ENCODE measurements around the gene RASGRF2. TPM values are rescaled to one million over a fixed set of nuclear protein-coding genes. Genes with fewer than 3 reads are reported as not detected.

Gene RASGRF2
- total and polyA plus RNA-seq, 2 of the 8 experiments (the other 6 are each of a cell fraction or from before 2014, with no cell fraction given) = 2.6 to 29.5 TPM

- TF ChIP-seq BRCA1 (IDR thresholded peaks at IDR 0.05; ENCODE audit: low read depth, low read length) (no peak), YY1 (IDR thresholded peaks at IDR 0.05; ENCODE audit: low read depth, low read length) (no peak)
Measured at GRCh38 chr5:80976985-80977384, 16.8 kb downstream of the RASGRF2 start (continued).

All from H1 (cell line).